GM03348 (cell line): Measurements from ENCODE around the gene ART1.

Experiments used
- DNase-seq: peaks from one replicate; pipeline ENCODE4 v3.0.0; 2012; ENCODE audit warnings: low spot score

The ART1 gene

DNA sequence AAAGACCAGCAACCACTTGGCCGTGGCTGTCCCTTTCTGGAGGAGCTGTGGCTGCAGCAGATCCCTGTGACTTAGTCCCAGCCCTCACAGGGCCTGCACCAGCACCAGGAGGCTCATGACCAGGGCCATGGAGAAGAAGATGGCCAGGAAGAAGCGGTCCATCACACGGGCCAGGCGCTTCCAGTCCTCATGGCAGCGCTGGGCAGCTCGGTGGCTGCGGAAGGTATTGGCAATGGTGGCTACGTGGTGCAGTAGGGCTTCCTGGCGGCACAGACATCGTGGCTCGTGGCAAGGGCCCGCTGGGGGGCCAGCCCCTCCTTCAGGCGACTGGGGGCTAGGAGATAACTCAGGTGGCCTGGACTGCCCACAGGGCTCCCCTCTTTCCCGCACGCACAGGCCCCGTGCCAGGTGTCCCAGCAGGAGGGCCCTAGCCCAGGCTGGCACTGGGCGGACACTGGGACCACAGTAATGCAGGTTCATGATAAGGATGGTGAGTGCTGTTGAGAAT lies 21.1 kb downstream of the ART1 start:
- no peak for DNase-seq

DNA sequence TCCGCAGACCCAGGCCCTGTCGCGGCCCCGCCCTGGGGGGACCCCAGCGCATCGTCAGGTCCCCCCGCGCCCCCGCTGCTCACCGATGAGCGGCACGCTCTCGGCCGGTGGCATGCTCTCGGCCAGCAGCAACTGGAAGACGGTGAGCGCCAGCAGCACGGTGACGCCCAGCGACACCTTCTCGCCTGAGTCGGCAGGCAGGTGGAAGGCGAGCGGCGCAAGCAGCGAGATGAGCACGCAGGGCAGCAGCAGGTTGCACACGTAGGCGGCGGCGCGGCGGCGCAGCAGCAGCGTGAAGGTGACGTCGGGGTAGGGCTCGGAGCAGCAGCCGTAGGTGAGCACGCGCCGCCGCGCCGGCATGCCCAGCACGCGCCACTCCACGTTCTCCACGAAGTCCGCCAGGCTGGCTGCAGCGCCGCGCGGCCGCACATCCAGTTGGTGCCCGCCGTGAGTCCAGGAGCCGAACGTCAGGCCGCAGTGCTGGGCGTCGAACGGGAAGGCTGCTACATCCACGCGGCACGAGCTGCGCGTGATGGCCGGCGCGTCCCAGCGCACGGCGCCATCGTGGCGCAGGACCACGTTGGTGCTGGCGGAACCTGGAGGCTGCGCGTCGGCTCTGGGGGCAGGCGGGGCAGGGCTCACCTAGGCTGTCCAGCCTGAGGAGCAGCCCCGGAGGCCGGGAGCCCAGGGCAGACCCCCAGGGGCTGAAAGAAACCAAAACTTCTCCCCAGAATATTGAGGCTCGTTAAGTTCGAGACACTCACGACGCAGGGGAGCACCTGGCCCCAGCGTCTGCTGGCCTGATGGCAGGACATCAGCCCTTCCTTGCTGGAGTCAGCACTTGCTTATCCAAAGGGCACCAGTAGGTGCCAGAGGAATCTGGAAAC lies 22.5 kb downstream of the ART1 start:
- no peak for DNase-seq

DNA sequence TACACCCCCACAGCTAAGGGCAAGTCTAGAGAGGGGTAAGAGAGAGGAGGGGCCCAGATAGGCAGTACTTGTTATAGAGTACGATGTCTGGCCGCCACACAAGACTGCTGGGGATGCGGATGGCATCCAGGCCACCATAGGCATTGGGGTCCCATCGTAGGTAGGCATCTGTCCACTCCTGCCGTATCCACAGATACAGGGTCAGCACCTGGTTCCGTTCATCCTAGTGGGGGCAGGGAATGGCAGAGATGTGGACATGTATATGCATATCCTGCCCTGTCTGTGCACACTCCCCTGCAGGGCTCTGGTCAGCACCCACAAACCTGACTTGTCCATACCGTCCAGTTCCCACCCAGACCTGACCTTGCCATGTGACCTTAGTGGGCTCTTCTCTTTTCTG lies 24.2 kb downstream of the ART1 start:
- DNase-seq = no peak

DNA sequence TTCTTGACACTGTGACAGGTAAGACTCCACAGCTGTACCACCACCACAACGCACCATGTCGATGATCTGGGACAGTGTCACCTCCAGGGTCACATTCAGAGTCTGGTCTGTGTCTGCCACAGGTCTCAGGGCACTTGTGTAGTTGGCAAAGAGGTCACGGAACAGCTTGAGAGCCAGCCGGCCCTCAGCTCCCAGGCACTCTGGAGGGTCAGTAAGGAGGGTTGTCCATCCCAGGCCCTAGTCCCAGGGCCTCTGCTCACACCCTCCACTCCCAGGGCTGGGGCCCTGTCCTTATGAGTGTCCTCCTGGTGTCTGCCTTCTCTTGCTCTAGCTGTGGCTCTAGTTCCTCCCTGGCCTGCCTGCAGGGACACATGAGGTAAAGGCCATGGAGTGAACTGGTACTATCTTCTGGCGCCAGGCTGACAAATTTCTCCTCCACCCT lies 24.8 kb downstream of the ART1 start:
- DNase-seq = no peak

DNA sequence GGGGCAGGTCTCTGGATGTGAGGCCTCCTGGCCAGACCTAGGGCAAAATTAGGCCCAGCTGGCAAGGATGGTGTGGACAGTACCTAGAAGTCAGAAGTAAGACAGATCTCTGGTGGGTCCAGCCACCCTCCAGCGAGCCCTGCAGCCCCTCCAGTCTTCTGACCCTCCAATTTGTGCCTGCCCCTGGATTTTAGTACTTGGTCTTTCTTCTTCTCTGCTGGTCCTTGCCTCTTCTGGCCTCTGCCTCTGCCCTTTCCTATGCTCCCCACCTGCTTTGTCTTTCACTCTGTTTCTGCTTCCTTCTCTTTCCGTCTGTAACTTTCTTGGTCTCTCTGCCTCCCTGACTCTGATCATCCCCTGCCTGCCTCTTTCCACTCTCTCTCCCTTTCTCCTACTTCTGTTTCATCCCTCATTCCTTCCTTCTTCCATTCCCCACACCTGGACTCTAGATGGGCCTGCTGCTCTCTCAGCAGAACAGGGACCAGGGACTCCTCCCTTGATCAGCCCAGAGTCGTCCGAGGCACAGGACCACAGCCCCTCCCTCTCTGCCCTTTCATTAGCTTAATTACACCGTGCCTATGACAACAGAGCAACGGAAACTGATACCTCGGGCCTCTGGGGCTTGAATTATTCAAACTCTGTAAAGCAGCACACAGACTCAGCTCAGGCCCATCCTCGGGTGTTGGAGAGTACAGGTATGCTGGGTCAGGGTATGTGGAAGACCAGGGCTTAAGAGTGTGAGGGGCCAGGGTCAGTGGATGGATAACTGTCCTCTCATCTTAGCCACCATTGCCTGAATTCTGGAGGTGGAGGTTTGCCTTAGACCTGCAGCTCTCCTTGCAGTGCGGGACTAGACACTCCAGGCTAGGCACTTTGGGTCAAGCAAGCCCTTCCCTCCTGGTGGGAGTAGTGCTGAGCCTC lies 26.7 kb downstream of the ART1 start, which contains the start of gene CHRNA10:
TSS of gene CHRNA10 (minus strand) at position 51 of the 921 bp plus-strand sequence. CDS start 72 bp downstream, outside the sequence.
- DNase-seq = no peak

DNA sequence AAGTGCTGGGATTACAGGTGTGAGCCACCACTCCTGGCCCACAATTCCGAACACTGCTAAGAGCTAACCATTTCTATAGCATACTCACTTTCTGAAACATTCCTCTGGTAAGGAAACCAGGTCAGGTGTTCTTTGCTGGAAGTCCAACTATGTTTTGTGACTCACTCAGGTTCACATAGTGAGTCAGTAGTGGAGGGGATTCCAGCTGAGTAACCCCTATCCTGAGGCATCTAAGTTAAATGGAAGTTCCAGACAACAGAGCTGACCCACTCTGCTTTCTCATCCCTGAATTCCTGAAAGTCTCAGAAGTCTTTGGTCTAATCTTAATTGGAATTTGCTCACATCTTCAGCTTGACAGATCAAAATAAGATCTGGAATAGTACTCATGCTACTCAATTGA lies 29.3 kb downstream of the ART1 start:
- DNase-seq = no peak

DNA sequence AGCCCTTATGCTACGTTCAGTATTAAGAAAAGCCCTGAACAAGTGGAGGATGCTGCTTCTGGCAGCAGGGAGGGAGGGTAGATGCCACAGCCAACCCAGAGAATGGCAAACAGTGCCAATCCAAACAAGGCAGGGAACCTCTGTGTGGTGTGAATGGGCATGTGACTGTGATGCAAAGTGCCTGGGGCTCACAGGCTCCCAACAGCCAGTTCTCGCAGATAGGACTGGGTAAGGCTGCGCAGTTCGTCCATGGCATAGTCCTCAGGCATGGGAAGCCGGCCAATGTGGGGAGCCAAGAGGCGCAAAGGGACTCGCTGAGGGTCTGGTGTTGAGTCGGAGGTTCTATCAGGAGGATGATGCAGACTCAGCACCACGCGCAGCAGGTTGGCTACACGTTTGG lies 31.0 kb downstream of the ART1 start:
- no peak for DNase-seq

DNA sequence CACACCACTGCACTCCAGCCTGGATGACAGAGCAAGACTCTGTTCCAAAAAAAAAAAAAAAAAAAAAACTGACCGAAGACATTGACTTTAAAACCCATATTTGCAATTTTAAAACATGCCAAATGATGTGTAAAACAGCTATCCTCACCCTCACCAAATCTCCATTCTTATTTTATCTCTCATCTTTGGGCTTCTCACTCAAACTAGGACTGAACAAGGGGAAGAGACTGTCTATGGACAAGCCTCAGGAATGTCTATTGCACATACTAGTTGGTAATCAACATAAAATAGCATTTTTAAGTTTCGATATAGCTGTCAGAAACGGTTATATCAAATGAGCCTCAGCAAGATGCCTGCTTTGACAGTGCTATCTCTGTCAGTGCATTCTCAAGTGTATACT lies 34.1 kb downstream of the ART1 start:
- DNase-seq = no peak

DNA sequence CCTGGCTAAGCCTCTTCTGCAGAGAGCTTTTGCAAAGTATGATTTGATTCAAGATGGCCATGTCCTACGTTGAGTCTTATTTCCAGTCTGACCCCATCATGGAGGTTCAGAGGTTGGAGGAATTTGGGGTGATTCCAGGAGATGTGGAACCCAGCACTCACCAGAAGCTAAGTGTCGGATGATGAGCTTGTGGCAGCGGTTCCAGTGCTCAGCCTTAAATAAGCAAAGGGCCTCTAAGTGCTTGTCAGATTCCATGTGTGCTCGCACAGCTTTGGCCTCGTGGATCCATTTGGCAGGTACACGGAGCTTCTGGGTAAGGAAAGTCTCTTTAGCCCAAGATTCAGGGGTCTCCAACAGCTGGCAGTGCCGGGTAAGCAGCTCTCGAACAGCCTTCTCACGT lies 38.1 kb downstream of the ART1 start:
- DNase-seq = no peak

DNA sequence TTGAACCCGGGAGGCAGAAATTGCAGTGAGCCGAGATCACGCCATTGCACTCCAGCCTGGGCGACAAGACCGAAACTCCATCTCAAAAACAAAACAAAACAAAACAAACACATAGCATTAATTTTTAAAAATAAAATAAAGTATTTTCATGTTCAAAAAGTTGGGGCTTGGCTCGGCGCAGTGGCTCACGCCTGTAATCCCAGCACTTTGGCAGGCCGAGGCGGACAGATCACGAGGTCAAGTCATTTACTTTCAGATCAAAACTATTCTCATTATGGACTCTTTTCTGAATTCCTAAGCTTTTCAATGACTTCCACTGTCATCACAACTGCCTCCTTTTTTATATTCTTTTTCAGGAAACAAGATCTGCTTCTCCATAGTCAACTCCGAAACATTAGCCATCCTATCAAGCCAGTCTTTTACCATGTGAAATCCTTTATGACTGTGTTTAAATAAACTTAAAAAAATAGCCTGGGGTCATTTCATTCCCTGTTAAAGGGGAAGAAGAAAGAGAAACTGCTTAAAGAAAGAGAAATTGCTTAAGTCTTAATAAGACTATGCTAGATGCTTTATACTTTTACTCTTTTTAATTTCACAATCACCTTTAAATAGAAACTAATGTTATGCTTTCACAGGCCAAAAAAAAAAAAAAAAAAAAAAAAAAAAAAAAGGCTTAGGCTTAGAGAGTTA lies 39.3 kb downstream of the ART1 start:
- no peak for DNase-seq

DNA sequence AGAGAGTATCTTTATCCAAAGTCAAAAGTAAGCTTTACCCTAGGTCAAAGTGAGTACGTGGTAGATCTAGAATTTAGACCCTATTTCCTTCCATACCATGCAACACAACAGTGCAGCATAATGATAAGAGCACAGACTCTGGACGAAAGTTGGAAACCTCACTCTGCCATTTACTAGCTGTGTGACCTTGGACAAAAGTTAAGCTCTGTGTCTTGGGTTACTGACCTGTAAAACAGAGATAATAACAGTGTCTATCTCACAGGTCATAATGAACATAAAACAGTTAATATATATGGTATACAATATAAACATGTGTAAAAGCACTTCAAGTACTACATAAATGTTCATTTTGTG lies 39.9 kb downstream of the ART1 start:
- DNase-seq = no peak

DNA sequence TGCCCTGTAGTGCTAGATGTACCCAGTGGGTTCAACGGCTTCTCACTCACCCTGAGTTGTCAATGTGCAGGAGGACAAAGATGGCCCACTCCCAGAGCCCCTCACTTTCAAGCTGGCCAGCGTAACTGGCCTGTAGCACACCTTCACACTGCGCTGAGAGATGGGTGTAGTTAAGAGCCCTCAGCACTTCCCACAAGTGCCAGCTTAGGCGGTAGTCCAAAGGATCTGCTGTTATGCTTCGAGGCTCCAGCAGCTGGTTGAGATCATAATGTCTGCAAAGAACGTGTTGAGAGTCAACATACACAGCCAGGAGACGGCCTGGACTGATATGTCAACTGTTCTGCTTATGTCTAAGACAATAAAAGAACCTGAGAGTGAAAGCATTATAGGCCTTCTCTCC lies 41.0 kb downstream of the ART1 start:
- no peak for DNase-seq

DNA sequence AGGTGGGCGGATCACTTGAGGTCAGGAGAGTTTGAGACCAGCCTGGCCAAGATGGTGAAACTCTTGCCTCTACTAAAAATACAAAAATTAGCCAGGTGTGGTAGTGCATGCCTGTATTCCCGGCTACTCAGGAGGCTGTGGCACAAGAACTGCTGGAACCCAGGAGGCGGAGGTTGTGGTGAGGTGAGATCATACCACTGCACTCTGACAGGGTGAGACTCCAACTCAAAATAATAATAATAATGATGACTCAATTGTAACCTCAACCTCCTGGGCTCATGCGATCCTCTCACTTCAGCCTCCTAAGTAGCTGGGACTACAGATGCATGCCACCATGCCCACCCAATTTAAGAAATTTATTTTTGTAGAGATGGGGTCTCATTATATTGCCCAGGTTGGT lies 41.8 kb downstream of the ART1 start:
- DNase-seq = no peak

DNA sequence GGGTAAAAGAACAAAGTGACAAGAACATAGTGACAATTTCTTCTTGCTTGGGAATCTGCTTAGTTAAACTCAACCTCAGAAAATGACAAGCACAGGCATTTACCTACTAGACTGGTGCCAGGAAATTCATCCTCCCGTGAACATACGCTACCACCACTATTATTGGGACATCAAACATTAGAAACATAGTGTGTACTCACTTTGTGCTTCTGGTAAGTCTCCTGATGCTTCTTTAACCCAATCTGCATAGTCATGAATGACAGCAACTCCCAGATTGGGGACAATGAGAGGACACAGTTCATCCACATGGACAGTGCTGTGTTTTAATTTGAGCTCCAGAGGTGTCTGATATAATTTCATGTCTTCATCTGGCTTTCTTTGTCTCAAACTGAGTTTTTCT lies 55.5 kb downstream of the ART1 start:
- DNase-seq = no peak

DNA sequence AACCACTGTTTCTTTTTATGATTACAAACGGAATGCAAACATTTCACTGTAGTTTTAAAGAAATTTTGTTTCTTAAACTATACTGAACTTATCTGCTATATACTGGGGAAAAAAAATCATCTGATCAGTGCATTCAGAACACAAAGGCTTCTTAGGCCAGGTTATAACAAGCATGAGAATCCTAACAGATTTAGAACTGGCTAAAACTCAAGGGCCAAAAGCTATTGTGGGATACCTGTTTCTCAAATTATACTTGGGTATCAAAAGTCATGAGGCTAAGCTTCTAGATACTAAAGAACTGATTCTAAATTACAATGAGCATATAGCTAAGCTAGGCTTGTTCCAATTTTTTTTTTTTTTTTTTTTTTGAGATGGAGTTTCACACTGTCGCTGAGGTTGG lies 56.0 kb downstream of the ART1 start:
- no peak for DNase-seq

DNA sequence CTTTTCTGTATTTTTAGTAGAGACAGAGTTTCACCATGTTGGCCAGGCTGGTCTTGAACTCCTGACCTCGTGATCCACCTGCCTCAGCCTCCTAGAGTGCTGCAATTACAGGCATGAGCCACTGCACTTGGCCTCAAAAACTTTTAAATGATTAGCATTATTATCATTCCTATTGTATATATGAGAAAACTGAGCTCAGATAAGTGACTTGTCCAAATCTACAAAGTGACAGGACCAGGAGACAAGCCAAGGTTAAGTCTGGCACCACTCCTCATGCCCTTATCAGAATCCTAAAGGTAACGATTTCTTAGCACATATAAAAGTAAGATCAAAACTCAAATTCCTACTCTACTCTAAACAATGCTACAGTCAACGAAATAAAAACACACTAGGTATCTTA lies 58.5 kb downstream of the ART1 start:
- DNase-seq = no peak

DNA sequence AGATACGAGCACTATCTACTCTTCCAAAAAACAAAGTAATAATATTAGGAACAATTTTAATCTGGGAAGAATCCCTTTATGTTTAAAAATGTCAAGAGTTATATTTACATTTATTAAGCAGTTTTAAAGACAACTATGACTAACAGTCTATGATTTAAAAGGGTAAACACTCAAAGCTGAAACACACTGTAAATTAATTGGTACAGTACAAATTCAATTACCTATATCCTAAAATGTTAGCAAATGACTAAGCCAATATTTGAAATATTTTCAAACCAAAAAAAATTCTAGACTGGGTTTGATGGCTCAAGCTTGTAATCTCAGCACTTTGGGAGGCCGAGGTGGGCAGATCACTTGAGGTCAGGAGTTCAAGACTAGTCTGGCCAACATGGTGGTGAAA lies 62.2 kb downstream of the ART1 start:
- DNase-seq = no peak

DNA sequence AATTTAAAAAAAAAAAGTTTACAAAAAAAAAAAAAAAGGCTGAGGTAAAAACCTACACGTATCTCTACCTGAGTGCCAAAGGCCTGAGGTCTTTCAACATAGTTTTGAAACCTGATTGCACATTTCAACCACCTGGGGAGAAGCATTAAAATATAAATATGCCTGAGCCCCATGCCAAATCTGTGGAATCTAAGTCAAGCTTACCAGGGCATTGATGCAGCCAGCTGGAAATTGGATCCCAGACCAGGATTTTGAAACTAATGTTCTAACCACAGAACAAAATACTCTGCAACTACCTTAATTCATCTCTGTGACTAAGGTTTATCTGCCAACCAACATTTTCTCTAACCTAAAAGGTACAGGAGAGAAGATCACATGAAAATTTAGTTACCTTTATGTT lies 65.0 kb downstream of the ART1 start:
- DNase-seq = peak; percentile 36

DNA sequence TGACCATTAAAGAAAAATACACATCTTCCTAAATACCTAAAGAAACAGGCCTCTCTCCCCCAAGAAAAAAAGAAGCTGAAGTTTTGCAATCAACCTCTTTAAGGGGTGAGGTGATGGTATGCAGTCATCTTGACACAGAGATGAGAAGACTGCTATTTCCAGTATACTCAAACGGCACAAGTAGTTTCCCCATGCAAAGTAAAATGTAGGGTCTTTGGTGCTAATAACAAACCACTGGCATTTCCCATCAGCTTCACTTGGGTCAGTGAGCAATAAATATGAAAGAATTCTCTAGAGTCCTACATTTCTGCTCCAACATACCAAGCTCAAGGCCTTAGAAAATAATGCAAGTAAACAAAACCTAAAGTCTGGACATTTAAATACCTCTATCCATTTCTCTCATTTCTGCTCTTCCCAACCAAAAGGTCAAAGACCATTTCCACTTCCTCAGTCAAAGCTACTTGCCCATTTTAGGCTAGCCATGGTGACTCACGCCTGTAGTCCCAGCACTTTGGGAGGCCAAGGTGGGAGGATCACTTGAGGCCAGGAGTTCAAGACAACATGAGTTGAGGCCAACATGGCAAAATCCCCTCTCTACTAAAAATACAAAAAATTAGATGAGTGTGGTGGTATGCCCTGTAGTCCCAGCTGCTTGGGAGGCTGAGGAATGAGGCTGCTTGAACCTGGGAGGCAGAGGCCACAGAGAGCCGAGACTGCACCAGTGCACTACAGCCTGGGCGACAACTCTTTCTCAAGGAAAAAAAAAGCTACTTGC lies 65.7 kb downstream of the ART1 start:
- peak; percentile 12 for DNase-seq

DNA sequence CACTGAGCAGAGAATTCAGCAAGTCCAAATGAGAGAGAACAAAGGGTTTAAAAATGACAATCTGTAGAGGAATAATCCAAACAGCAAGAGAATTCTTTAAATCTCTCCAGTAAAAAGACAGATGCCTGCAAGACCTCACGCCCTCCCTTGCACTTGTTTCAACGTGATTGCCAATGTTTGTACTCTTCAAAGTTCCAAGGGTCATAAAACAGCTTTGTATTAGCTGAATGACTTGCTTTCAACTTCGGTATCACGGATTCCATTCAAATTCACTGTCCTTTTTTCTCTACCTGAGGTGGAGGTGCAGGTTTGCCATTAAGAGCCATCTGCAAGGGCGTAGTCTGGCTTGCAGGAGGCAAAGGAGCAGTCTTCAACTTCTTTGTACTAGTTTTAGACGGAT lies 67.3 kb downstream of the ART1 start:
- no peak for DNase-seq
